Renal pelvis (tissue), 4 donors: ENCODE results near the gene SCGB3A1. TPM values are rescaled to one million over a fixed set of nuclear protein-coding genes. Genes with fewer than 3 reads are reported as not detected.
A peak's percentile ranks its signal among the peaks of the same experiment; 100 is the strongest.

ENCODE experiments used
- DNase-seq: peaks from one replicate; pipeline ENCODE4 v3.0.0-alpha.2; 2013
- polyA plus RNA-seq, 3 donors: library from polyadenylated mRNA; unstranded; fragments of 120-200 nt; gene quantifications; one replicate each; pipeline ENCODE4 v1.2.1, GENCODE V29; 2013; ENCODE audit not compliant: insufficient read length in 3 of 3

Gene SCGB3A1
- polyA plus RNA-seq, 3 donors = 1.2 to 2.4 (median 2.1) TPM

DNA sequence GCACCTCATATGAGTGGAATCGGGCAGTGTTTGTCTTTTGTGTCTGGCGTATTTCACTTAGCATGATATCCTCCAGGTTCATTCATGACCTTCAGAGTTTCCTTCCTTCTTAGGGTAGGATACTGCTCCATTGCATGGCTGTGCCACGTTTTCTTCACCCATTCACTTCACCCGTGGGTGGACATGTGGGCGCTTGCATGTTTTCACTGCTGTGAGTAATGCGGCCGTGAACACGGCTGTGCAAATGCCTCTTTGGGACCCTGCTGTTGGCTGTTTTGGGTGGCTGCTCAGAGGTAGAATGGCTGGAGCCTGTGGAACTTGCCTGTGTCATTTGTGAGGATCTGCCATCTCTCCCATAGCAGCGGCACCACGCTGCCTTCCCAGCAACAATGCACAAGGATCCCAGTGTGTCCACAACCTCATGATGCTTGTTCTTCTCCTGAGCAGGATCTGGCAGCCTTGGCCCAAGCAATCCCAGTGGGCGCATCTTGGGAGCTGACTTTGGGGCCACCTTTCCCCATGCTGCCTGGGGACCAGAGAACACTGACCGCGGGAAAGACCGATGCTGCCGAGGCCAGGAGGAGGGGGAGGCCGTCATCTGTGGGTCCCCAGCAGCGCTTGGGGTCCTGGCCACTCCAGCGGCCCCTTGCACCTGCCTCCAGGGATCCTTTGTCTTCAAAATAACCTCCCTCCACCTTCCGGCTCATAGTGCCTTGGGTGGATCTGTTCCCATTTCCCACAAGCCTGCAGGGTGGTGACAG lies 2.3 kb upstream of the SCGB3A1 start:
- no peak for DNase-seq

DNA sequence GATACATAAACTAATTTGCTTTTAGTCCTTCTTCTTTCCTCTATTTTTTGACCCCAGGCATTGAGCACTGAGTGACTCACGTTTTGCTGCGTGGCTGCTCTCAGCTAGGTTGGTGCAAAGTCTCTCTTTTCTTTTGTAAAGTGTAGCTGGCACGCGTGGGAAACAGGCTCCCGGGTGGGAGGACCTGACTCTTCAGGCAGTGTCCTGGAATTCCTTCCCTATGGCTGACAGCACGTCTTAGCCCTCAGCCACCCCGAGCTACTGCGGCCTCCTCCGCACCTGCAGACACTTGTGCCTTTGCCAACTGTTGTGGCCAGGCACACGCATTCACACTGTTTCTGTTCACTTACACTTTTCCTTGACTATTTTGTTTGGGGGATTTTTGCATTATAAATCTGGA lies 877 bp upstream of the SCGB3A1 start:
- DNase-seq = no peak

DNA sequence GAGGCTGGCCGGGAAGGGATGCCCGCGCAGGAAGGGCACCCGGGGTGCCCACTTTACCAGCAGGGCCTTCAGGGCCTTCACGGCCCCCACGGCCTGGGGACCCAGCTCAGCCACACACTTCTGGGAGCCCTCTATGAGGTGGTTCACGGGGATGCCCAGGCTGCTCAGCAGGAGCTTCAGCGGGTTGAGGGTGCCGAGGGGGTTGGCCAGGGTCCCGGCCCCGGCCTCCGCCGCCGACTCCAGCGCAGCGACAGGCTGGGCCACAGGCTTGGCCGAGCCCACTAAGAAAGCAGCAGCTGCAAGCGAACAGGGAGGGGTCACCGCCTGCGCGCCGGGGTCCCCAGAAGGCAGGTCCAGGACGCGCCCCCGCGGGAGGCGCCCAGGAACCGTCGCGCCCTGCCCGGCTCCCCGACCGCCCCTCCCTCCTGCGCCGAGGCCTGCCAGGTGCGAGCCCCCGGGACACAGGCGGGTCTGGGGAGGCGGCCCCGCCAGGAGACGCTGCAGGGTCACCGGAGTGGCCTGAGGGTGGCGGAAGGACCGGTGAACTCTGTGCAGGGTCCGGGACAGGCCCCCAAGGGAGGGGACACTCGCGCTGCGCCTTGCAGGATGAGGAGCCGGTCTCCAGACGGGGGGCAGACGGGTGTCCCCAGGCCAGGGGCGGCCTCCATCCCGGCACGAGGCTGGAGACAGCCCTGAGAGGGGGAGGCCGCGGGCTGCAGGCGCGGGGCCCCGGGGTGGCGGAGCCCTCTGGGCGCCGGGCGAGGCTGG lies 572 bp downstream of the SCGB3A1 start:
- DNase-seq = no peak

DNA sequence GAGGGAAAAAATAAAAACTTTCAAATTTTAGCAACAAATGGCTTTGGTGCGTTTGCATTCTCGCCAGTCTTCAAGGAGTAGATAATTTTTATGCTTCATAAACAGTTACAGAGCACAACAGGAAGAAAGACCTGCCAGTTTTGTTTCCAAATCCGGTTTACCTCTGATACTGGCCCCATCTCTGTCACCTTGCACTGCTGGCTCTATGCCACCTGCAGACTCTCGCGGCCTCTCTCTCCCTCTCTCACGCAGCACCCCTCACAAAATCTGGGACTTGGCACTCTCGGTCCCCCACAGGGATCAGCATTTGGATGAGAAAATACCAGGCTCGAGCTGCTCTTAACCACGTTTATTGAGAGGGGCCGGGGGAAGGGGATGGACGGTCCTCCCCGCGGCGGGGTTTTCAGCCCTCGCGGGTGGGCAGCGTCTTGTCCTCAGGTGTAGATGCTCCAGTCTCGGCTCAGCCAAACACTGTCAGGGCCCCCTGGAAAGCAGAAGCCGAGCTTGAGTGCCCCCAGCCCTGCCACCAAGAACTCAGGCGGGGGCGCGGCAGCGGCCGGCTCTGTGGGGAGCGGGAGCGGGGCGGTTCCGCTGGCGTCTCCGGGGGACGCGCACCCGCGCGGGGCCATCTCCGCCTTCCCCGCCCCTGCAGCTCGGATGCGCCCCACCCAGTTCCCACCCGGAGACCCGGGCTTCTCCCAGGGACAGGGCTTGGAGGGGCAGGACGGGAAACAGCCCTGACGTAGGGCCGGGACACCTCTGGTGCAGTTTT lies 1.3 kb downstream of the SCGB3A1 start:
- DNase-seq = no peak

DNA sequence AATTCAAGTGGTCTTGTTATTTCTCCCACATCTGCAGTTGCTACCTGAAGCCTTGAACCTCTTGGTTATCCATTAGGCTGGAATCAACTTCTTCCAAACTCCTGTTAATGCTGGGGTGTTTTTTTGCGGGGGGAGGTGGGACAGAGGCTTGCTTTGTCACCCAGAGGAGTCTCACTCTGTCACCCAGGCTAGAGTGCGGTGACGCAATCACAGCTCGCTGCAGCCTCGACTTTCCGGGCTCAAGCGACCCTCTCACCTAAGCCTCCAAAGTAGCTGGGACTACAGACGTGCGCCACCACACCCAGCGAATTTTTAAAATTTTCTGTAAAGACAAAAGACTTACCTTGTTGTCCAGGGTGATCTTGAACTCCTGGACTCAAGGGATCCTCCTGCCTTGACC lies 4.4 kb downstream of the SCGB3A1 start:
- no peak for DNase-seq

DNA sequence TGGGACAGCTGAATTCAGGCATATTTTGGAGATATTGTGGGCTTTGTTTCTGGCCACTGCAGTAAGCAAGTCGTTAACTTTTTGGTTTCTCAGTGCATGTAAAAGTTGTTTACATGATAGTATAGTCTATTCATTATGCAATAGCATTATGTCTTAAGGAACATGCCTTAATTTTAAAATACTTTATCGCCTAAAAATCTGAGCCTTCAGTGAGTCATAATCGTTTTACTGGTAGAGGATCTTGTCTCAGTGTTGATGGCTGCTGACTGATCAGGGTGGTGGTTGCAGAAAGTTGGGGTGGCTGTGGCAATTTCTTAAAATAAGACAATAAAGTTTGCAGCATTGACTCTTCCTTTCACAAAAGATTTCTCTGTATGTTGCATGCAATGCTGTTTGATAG lies 5.1 kb downstream of the SCGB3A1 start:
- DNase-seq = no peak

DNA sequence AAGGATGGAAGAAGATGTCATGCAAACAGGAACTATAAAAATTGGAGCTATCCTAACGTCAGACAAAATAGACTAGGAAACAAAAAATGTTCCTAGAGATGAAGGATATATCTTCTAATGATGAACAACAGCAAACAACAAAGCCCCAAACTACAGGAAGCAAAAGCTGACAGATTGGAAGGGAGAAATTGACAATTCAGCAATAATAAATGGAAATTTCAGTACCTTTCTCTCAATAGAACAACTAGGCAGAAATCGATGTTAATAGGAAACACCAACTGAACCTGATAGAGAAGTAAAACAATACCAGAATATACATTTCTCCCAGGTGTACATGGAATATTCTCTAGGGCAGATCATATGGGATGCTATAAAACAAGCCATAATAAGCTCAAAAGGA lies 7.6 kb downstream of the SCGB3A1 start:
- no peak for DNase-seq

GRCh38 chr5:180580681-180581080 lies 10.6 kb downstream of the SCGB3A1 start:
- DNase-seq = peak; percentile 48

GRCh38 chr5:180575571-180575970 lies 15.7 kb downstream of the SCGB3A1 start:
- DNase-seq = no peak

- DNase-seq = no peak
These were observed 22.4 kb downstream of the SCGB3A1 start for GRCh38 chr5:180568914-180569313.

DNA sequence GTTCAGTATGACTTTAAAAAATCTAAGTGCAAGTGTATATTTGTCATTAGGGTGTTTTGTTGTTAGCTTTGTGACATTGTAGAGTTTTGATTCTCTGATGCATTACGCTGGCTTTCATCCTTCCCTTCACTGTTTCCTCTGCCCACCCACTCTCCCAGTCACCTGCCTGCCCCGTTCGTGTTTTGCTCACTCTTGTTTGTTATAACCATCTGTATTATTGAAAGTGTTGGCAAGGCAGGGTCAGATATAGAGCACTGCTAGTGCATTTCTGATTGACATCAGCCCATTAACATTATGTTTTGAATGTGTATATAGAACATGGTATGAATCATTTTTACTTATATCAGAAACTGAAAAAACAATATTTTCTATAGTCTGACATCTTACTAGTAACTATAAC lies 27.3 kb downstream of the SCGB3A1 start:
- DNase-seq = no peak

GRCh38 chr5:180558232-180558631 lies 33.1 kb downstream of the SCGB3A1 start:
- no peak for DNase-seq

DNA sequence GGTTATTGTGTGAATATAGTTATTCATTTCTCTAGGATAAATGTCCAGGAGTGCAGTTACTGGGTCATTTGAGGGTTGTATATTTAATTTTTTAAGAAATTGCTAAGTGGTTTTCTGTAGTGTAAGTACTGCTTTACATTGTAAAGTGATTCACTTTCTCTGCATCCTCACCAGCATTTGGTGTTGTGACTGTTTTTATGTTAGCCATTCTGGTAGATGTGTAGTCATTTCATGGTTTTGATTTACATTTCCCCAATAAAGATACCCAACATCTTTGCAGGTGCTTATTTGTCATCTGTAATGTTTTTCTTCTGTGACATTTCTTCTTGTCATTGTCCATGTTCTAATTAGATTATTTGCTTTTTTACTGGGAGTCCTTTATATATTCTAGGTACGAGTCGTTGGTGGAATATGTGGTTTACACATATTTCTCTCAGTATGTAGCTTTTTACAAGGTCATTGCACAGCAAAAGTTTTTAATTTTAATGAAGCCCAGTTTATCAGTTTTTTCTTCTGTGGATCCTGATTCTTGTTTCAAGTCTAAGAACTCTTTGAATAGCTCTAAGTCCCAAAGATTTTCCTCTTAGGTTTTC lies 34.0 kb downstream of the SCGB3A1 start:
- DNase-seq = no peak

DNA sequence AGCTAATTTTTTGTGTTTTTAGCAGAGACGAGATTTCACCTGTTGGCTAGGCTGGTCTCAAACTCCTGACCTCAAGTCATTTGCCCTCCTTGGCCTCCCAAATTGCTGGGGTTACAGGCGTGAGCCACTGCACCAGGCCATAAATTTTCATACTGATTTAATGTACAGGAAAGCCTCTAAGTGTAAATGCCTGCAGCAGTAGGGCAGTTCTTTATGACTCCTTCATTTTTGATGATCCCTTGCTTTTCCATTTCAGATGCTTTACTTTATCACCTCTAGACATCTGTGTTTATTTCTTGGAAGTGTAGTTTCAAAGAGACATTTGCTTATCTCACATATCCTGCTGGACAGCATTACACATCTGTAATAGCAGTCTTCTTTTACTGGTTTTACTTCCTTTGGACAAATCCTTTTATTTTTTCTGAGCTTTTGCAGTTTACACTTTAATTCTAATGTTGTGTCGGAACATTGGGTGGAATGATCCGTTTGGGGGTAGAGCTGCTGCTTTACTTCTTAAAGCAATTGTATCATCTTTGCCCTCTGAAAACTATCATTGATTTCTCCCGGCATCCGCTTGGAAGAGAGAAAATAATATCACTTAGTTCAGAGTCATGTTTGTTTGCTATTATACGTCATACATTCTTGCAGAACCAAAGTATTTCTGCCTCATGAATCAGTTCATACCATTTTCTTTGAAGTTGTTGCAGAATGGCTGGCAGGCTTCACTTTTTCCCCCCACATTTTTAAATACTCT lies 36.0 kb downstream of the SCGB3A1 start:
- no peak for DNase-seq

DNA sequence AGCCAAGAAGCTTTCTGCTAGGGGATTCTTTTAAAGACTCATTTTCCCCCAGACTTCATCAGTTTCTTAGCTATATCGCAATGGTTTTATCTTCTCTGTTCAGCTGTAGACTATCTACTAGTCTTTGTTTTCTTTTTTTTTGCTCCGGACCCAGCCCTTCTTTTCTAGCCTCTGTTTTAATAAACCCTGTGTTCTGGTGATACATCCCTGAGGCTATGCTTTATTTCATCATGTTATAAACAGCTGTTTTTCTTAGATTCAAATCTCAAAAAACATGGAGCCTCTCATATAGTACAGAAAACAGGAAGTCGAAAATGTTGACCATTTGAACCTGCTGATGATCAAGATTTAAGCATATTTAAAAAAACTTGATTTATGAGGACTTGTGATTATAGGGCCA lies 37.8 kb downstream of the SCGB3A1 start:
- no peak for DNase-seq

DNA sequence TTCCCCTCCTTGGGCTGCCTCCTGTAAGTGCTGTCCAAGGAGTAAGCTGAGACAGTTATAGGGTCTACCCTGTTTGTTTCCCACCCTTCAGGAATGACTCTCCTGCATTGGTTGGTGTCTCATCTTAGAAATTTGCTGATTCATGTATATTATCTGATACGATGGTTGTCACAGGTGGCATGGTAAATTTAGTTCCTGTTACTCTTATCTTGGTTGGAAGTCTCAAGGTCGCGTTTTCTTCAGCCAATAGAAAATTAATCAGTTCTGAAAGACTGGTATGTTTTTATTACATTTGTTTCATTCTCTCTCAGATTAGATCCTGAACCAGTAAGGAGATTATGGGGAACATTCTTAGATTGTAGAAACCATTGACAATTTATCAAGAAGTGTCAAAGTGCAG lies 42.7 kb downstream of the SCGB3A1 start:
- no peak for DNase-seq

DNA sequence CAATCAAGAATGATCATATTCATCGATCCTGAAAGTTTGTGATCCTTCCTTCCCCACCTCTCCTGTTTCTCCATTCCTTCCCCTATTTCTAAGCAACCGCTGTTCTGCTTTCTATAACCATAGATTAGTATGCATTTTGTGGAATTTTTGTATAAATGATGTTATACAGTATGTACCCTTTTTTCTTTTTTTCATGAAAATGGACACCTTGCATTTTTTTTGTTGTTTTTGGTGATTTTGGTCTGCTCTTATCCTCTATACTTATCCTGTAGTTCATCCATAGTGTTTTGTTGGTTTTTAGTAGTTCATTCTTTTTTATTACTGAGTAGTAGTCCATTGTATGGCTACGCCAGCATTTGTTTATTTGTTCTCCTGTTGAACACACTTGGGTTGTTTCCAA lies 46.1 kb downstream of the SCGB3A1 start:
- no peak for DNase-seq

DNA sequence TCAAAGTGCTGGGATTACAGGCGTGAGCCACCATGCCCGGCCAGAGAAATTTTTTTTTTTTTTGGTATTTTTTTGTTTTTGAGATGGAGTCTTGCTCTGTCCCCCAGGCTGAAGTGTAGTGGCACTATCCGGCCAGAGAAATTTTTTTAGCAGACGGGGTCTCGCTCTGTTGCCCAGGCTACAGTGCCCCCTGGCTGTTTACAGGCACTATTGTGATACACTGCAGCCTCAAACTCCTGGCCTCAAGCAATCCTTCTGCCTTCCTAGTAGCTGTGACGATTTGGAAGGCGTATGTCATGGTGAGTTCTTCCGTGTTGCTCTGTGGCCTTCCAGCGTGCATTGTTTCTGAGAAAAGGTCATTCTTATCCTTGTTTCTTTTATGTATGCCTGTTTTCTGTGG lies 49.6 kb downstream of the SCGB3A1 start:
- no peak for DNase-seq
